H1 (cell line): Measurements from ENCODE around the gene CD96. TPM values are rescaled to one million over a fixed set of nuclear protein-coding genes. Genes with fewer than 3 reads are reported as not detected.

Source experiments
- CTCF ChIA-PET: fragments of 300-600 bp; sonication (Branson Sonifier 250); formaldehyde crosslinking; loops from one replicate; lab custom pipeline; 2021; ENCODE audit not compliant: partially characterized antibody; lab: Charles Lee
- POLR2A ChIA-PET: fragments of 300-600 bp; sonication (Branson Sonifier 250); formaldehyde crosslinking; loops from one replicate; lab custom pipeline; 2021; ENCODE audit warnings: inconsistent platforms; ENCODE audit not compliant: partially characterized antibody; lab: Charles Lee
- DNase-seq, 2 experiments: peaks; one replicate each; pipeline versions ENCODE4 v3.0.0 to v3.0.0-alpha.2; 2010 to 2022; ENCODE audit warnings: low spot score in 2 of 2, low read depth in 1 of 2, mixed read lengths in 1 of 2
- FAIRE-seq: peaks from 2 replicates; lab custom pipeline; 2011; peaks lifted over from hg19 to GRCh38; lab: Jason Lieb, UNC
- H2AFZ ChIP-seq: 2 replicates; pipeline ENCODE4 v1.8.1; 2012; ENCODE audit warnings: low read length, inconsistent platforms
- H2AK5ac ChIP-seq: 2 replicates; pipeline ENCODE4 v1.6.1; 2013; ENCODE audit warnings: low read depth, low read length
- H2BK120ac ChIP-seq: replicated peaks from 2 replicates; pipeline ENCODE3; 2013; ENCODE audit warnings: low read depth, low read length, inconsistent platforms
- H2BK12ac ChIP-seq: 2 replicates; pipeline ENCODE4 v1.6.1; 2013; ENCODE audit warnings: low read depth, low read length
- H2BK15ac ChIP-seq: 2 replicates; pipeline ENCODE4 v1.6.1; 2013; ENCODE audit warnings: low read length
- H2BK20ac ChIP-seq: 2 replicates; pipeline ENCODE4 v1.6.1; 2013; ENCODE audit warnings: low read length
- H2BK5ac ChIP-seq: 2 replicates; pipeline ENCODE4 v1.6.1; 2013; ENCODE audit warnings: low read depth, low read length
- H3K14ac ChIP-seq: 2 replicates; pipeline ENCODE4 v1.6.1; 2013; ENCODE audit warnings: inconsistent platforms; ENCODE audit not compliant: insufficient read length
- H3K18ac ChIP-seq: 2 replicates; pipeline ENCODE4 v1.6.1; 2013; ENCODE audit warnings: low read length; ENCODE audit errors: extremely low read depth
- H3K23ac ChIP-seq: 2 replicates; pipeline ENCODE4 v1.6.1; 2013; ENCODE audit warnings: inconsistent platforms; ENCODE audit not compliant: insufficient read length
- H3K23me2 ChIP-seq: 2 replicates; pipeline ENCODE4 v1.6.1; 2013; ENCODE audit warnings: low read depth, low read length
- H3K27ac ChIP-seq: 2 replicates; pipeline ENCODE4 v1.6.1; 2011; ENCODE audit warnings: low read depth, low read length, inconsistent platforms
- H3K27me3 ChIP-seq, 4 experiments: replicated peaks in 1 of 4; 1 replicate in 1 of 4; 2 replicates in 3 of 4; pipeline versions ENCODE4 v1.6.1 to v1.8.1; 2011 to 2013; ENCODE audit warnings: low read length in 3 of 4, mild to moderate bottlenecking in 3 of 4, inconsistent platforms in 2 of 4, mixed read lengths in 2 of 4, moderate library complexity in 1 of 4; ENCODE audit not compliant: control insufficient read depth in 3 of 4, insufficient read depth in 3 of 4; ENCODE audit errors: extremely low read depth in 1 of 4
- H3K36me3 ChIP-seq, 4 experiments: 2 replicates each; pipeline versions ENCODE4 v1.6.1 to v1.8.1; 2011 to 2013; ENCODE audit warnings: mild to moderate bottlenecking in 4 of 4, low read length in 3 of 4, moderate library complexity in 2 of 4, control low read depth in 1 of 4, inconsistent platforms in 1 of 4; ENCODE audit not compliant: insufficient read depth in 4 of 4, control insufficient read depth in 2 of 4
- H3K4ac ChIP-seq: replicated peaks from 2 replicates; pipeline ENCODE3; 2013; ENCODE audit warnings: low read length, low read depth, mixed read lengths, inconsistent platforms; ENCODE audit not compliant: insufficient read length
- H3K4me1 ChIP-seq, 4 experiments: replicated peaks in 1 of 4; 1 replicate in 1 of 4; 2 replicates in 3 of 4; pipeline versions ENCODE4 v1.6.1 to v1.8.1; 2011 to 2013; ENCODE audit warnings: low read length in 3 of 4, inconsistent platforms in 2 of 4, mixed read lengths in 1 of 4; ENCODE audit not compliant: insufficient read depth in 4 of 4, control insufficient read depth in 3 of 4
- H3K4me2 ChIP-seq, 2 experiments: 2 replicates each; pipeline versions ENCODE4 v1.6.1 to v1.8.1; 2011 to 2013; ENCODE audit warnings: low read depth in 2 of 2, low read length in 2 of 2, control low read depth in 1 of 2, inconsistent platforms in 1 of 2, mild to moderate bottlenecking in 1 of 2; ENCODE audit not compliant: insufficient read depth in 1 of 2
- H3K4me3 ChIP-seq, 4 experiments: fragments of 200-600, 300-600 bp in 1 of 4; sonication (generic), shearing (Covaris generic), sonication (Bioruptor Twin) in 1 of 4; 2 replicates each; pipeline versions ENCODE4 v1.5.1 to v1.8.1; 2011 to 2016; ENCODE audit warnings: low read length in 4 of 4, low read depth in 3 of 4, control low read depth in 2 of 4, inconsistent platforms in 2 of 4, mild to moderate bottlenecking in 2 of 4, mixed read lengths in 1 of 4, moderate library complexity in 1 of 4; ENCODE audit not compliant: insufficient read depth in 2 of 4; ENCODE audit errors: extremely low read depth in 1 of 4
- H3K56ac ChIP-seq: replicated peaks from 2 replicates; pipeline ENCODE3; 2013; ENCODE audit warnings: low read depth, mild to moderate bottlenecking, mixed read lengths, low read length, inconsistent platforms; ENCODE audit not compliant: insufficient read length
- H3K79me1 ChIP-seq: 2 replicates; pipeline ENCODE4 v1.6.1; 2013; ENCODE audit warnings: low read depth, low read length, control low read depth
- H3K79me2 ChIP-seq, 2 experiments: 2 replicates each; pipeline versions ENCODE4 v1.6.1 to v1.8.1; 2012 to 2013; ENCODE audit warnings: low read length in 2 of 2, mild to moderate bottlenecking in 2 of 2, inconsistent platforms in 1 of 2; ENCODE audit not compliant: insufficient read depth in 2 of 2, control insufficient read depth in 1 of 2
- H3K9ac ChIP-seq, 4 experiments: replicated peaks in 1 of 4; 1 replicate in 1 of 4; 2 replicates in 3 of 4; pipeline versions ENCODE4 v1.6.1 to v1.8.1; 2011 to 2013; ENCODE audit warnings: low read depth in 3 of 4, low read length in 3 of 4, control low read depth in 2 of 4, mild to moderate bottlenecking in 2 of 4, moderate library complexity in 2 of 4, inconsistent platforms in 1 of 4; ENCODE audit errors: extremely low read depth in 1 of 4
- H3K9me3 ChIP-seq, 2 experiments: 2 replicates each; pipeline versions ENCODE4 v1.6.1 to v1.8.1; 2012 to 2013; ENCODE audit warnings: mild to moderate bottlenecking in 2 of 2, moderate library complexity in 2 of 2, control low read depth in 1 of 2, inconsistent platforms in 1 of 2, low read depth in 1 of 2, low read length in 1 of 2, mixed read lengths in 1 of 2; ENCODE audit not compliant: insufficient read depth in 2 of 2
- H4K20me1 ChIP-seq, 2 experiments: replicated peaks in 1 of 2; 2 replicates each; pipeline versions ENCODE3 to v1.8.1; 2011 to 2013; ENCODE audit warnings: inconsistent platforms in 2 of 2, low read length in 2 of 2, mild to moderate bottlenecking in 1 of 2; ENCODE audit not compliant: insufficient read depth in 2 of 2, control insufficient read depth in 1 of 2
- H4K5ac ChIP-seq: 2 replicates; pipeline ENCODE4 v1.6.1; 2013; ENCODE audit warnings: low read length, low read depth, mixed read lengths, inconsistent platforms; ENCODE audit not compliant: insufficient read length
- H4K8ac ChIP-seq: 2 replicates; pipeline ENCODE4 v1.8.0; 2013; ENCODE audit warnings: mild to moderate bottlenecking, moderate library complexity, low read length, inconsistent platforms; ENCODE audit not compliant: insufficient read depth; ENCODE audit errors: extremely low read depth
- H4K91ac ChIP-seq: replicated peaks from 2 replicates; pipeline ENCODE3; 2013; ENCODE audit warnings: low read length, mixed read lengths, inconsistent platforms; ENCODE audit not compliant: insufficient read length
- BACH1 ChIP-seq: IDR thresholded peaks from 2 replicates; pipeline ENCODE4 v1.6.1; 2012; ENCODE audit warnings: low read length, improper control_type of control experiment
- RBBP5 ChIP-seq: IDR thresholded peaks from 2 replicates; pipeline ENCODE4 v1.7.1; 2012; ENCODE audit warnings: low read depth, mild to moderate bottlenecking, inconsistent platforms, low read length, moderate library complexity, borderline replicate concordance
- YY1 ChIP-seq: IDR thresholded peaks from 2 replicates; pipeline ENCODE4 v1.6.1; 2011; ENCODE audit warnings: low read depth, mild to moderate bottlenecking, low read length
- WGBS, 2 experiments: shearing (Covaris generic) in 1 of 2; methylation state at CpG; one replicate each; pipeline versions ENCODE4 v1.1.6 to v1.1.7; 2013 to 2015; ENCODE audit warnings: low lambda C conversion rate in 2 of 2, mixed read lengths in 2 of 2, inconsistent platforms in 1 of 2, low coverage in 1 of 2, missing lambda C conversion rate in 1 of 2; ENCODE audit not compliant: insufficient replicate concordance in 2 of 2, insufficient coverage in 1 of 2, insufficient read length in 1 of 2; ENCODE audit errors: extremely low coverage in 1 of 2, missing lambda C conversion rate in 1 of 2; 5-methylcytosine and 5-hydroxymethylcytosine counted together
- polyA plus RNA-seq, 7 experiments: library from polyadenylated mRNA; depleted of rRNA in 3 of 7; stranded (reverse) in 5 of 7; unstranded in 2 of 7; fragments of >200 nt in 5 of 7; fragments of 200-250 nt in 2 of 7; gene quantifications; 1 replicate in 5 of 7; 2 replicates in 1 of 7; 4 replicates in 1 of 7; pipeline versions ENCODE4 v1.2.1 to v1.2.3, GENCODE V29; 2011 to 2013; ENCODE audit warnings: missing spikeins in 2 of 7, mixed read lengths in 2 of 7
- total RNA-seq: library from RNA; stranded (reverse); fragmentation: NEBNext Ultra II Directional; extraction: Animal tissue kit (Norgen Biotek cat#: 25700); gene quantifications from 2 replicates; pipeline ENCODE4 v1.2.1, GENCODE V29; 2021

Gene CD96
- total and polyA plus RNA-seq, 2 of the 8 experiments (the other 6 are each of a cell fraction or from before 2014, with no cell fraction given), result not detected

- 91% methylated on average over 5 of the region's 5 CpGs; no CpG with 5 or more reads in 1 of the 2 experiments for WGBS, 2 experiments
- Histone ChIP-seq H2AFZ (no peak overlapping the region), H3K23me2 (no peaks in the 10 kb centered on the region), H2BK120ac (no peak overlapping the region), H4K20me1 (no peaks in the 10 kb centered on the region), H3K79me1 (no peaks in the 10 kb centered on the region), H3K9ac (no peak overlapping the region), H3K56ac (no peak overlapping the region), H2AK5ac (no peak overlapping the region), H3K4me3 (no peak overlapping the region), H2BK20ac (no peak overlapping the region), H3K23ac (no peak overlapping the region), H4K91ac (no peak overlapping the region), H3K36me3 (no peaks in the 10 kb centered on the region), H3K4me1 (no peaks in the 10 kb centered on the region), H3K4me2 (no peak overlapping the region), H3K4ac (no peak overlapping the region), H2BK15ac (no peak overlapping the region), H3K9me3 (peaks cover 0 to 7% of the 10 kb centered on the region in 2 experiments; a peak in 1 of 4 replicates), H4K8ac (no peak overlapping the region), H4K5ac (no peak overlapping the region), H3K27me3 (no peaks in the 10 kb centered on the region), H2BK5ac (no peak overlapping the region), H3K18ac (no peak overlapping the region), H3K27ac (no peak overlapping the region), H3K79me2 (no peaks in the 10 kb centered on the region), H2BK12ac (no peak overlapping the region), H3K14ac (no peak overlapping the region)
- CTCF ChIA-PET, result interaction anchor here (1.0 to 3.1 kb wide), 6 partner anchors 55 to 137 kb away, joined by 3 to 27 read pairs (median 8); no protein-coding TSS in a partner anchor
- DNase-seq (no peak), FAIRE-seq (no peak)
- POLR2A ChIA-PET, result no interaction called here
- TF ChIP-seq BACH1 (no peak), YY1 (no peak), RBBP5 (no peak)
Measured at GRCh38 chr3:111579495-111579894, 37.5 kb downstream of the CD96 start.
